Caco-2 (cell line): ENCODE data around the gene PVALEF. TPM values are rescaled to one million over a fixed set of nuclear protein-coding genes. Genes with fewer than 3 reads are reported as not detected.

ENCODE experiments used
- BruUV-seq: library from RNA; stranded (reverse); fragments of 400-500 nt; replicated peaks from 2 replicates; lab custom pipeline; 2021; lab: Mats Ljungman, UMichigan
- CTCF ChIA-PET: fragments of 300-600 bp; sonication (Branson Sonifier 250); formaldehyde crosslinking; loops from one replicate; lab custom pipeline; 2022; ENCODE audit warnings: antibody characterized with exemption; lab: Charles Lee
- POLR2A ChIA-PET: fragments of 300-600 bp; sonication (Branson Sonifier 250); formaldehyde crosslinking; loops from one replicate; lab custom pipeline; 2022; ENCODE audit warnings: antibody characterized with exemption; lab: Charles Lee
- DNase-seq, 2 experiments: peaks; one replicate each; pipeline versions ENCODE4 v3.0.0 to v3.0.0-alpha.2; 2020 to 2022
- H3K27me3 ChIP-seq: replicated peaks from 2 replicates; pipeline ENCODE4 v1.6.0; 2011; ENCODE audit warnings: low read length; ENCODE audit not compliant: control insufficient read depth, insufficient read depth
- H3K36me3 ChIP-seq: 2 replicates; pipeline ENCODE4 v1.5.1; 2011; ENCODE audit warnings: low read length; ENCODE audit not compliant: control insufficient read depth, insufficient read depth
- H3K4me1 ChIP-seq: fragments of 250-450 bp; sonication (Bioruptor Pico); 2 replicates; pipeline ENCODE4 v1.5.1; 2020; ENCODE audit warnings: mild to moderate bottlenecking
- H3K4me3 ChIP-seq: 2 replicates; pipeline ENCODE4 v1.5.1; 2011; ENCODE audit warnings: low read depth, mild to moderate bottlenecking, control low read depth, low read length
- H3K9me3 ChIP-seq: fragments of 250-450 bp; sonication (Bioruptor Pico); 2 replicates; pipeline ENCODE4 v1.5.1; 2020; ENCODE audit warnings: mild to moderate bottlenecking, moderate library complexity
- H3K27ac Mint-ChIP-seq: one replicate; pipeline ENCODE4 v1.8.0; 2022; ENCODE audit warnings: mixed read lengths; ENCODE audit not compliant: unreplicated experiment
- H3K27me3 Mint-ChIP-seq: one replicate; pipeline ENCODE4 v1.8.0; 2022; ENCODE audit warnings: mixed read lengths; ENCODE audit not compliant: insufficient read depth, unreplicated experiment
- H3K36me3 Mint-ChIP-seq: one replicate; pipeline ENCODE4 v1.8.0; 2022; ENCODE audit warnings: mild to moderate bottlenecking, mixed read lengths; ENCODE audit not compliant: insufficient read depth, unreplicated experiment
- H3K4me1 Mint-ChIP-seq: one replicate; pipeline ENCODE4 v1.8.0; 2022; ENCODE audit warnings: low read depth, mixed read lengths; ENCODE audit not compliant: unreplicated experiment
- H3K4me3 Mint-ChIP-seq: one replicate; pipeline ENCODE4 v1.8.0; 2022; ENCODE audit warnings: mild to moderate bottlenecking, moderate library complexity, mixed read lengths; ENCODE audit not compliant: unreplicated experiment
- H3K9me3 Mint-ChIP-seq: one replicate; pipeline ENCODE4 v1.8.0; 2022; ENCODE audit warnings: mixed read lengths; ENCODE audit not compliant: unreplicated experiment
- intact Hi-C: fragments of 100-400 bp; cut with micrococcal nuclease; formaldehyde crosslinking; loops from one replicate; pipeline ENCODE4 v1.10.0; 2022; ENCODE audit not compliant: unreplicated experiment
- total RNA-seq: library from RNA; stranded (reverse); gene quantifications from 2 replicates; pipeline ENCODE4 v1.2.3, GENCODE V29; 2022
- TF ChIP-seq, protein P1 (sequence below), 2 experiments: fragments of 200-600 bp in 1 of 2; IDR thresholded peaks; 1 replicate in 1 of 2; 2 replicates in 1 of 2; pipeline versions ENCODE4 v1.5.1 to v1.8.0; 2011 to 2022; ENCODE audit warnings: antibody characterized with exemption in 1 of 2, control low read depth in 1 of 2, inconsistent platforms in 1 of 2, low read depth in 1 of 2, low read length in 1 of 2, mild to moderate bottlenecking in 1 of 2, moderate library complexity in 1 of 2; ENCODE audit not compliant: insufficient read depth in 1 of 2, severe bottlenecking in 1 of 2, unreplicated experiment in 1 of 2

Gene PVALEF
- total RNA-seq, 1 experiment from 2014 or later: not detected

DNA sequence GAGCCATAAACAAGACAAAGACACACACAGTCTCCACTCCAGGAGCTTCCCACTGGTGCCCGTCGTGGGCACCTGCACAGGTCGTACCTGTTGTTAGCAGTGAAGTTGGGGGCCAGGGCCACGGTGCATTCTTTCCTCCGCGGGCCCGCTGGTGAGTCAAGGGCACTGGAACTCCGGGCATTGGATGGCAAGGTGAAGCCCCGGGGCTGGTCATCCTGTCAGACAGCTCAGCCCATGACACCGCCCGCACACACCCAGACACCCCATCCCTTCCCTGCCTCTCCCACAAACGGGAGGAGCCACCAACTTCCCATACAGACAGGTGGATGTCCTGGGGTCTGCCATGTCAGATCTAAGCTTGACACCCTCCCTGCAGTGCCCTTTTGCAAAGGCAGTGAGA lies 41.4 kb downstream of the PVALEF start:
- H3K27ac Mint-ChIP-seq: no peak overlapping the region
- TF ChIP-seq, protein P1, sequence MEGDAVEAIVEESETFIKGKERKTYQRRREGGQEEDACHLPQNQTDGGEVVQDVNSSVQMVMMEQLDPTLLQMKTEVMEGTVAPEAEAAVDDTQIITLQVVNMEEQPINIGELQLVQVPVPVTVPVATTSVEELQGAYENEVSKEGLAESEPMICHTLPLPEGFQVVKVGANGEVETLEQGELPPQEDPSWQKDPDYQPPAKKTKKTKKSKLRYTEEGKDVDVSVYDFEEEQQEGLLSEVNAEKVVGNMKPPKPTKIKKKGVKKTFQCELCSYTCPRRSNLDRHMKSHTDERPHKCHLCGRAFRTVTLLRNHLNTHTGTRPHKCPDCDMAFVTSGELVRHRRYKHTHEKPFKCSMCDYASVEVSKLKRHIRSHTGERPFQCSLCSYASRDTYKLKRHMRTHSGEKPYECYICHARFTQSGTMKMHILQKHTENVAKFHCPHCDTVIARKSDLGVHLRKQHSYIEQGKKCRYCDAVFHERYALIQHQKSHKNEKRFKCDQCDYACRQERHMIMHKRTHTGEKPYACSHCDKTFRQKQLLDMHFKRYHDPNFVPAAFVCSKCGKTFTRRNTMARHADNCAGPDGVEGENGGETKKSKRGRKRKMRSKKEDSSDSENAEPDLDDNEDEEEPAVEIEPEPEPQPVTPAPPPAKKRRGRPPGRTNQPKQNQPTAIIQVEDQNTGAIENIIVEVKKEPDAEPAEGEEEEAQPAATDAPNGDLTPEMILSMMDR (IDR thresholded peaks at IDR 0.05; ENCODE audit: insufficient read depth in 1 of 2, low read depth in 1 of 2, low read length in 1 of 2, severe bottlenecking in 1 of 2, unreplicated experiment in 1 of 2): no peak
- H3K36me3 ChIP-seq: no peaks in the 10 kb centered on the region
- no peaks in the 10 kb centered on the region for H3K4me1 ChIP-seq
- no peak overlapping the region for H3K4me3 ChIP-seq
- POLR2A ChIA-PET: interaction anchor here (0.7 kb wide), 1 partner anchor 89 kb away, joined by 3 read pairs; no protein-coding TSS in a partner anchor
- H3K27me3 ChIP-seq: no peaks in the 10 kb centered on the region
- intact Hi-C loops: no loop called here
- CTCF ChIA-PET: no interaction called here
- DNase-seq: no peak
- no peaks in the 10 kb centered on the region for H3K27me3 Mint-ChIP-seq
- no TSS peak for BruUV-seq
- no peaks in the 10 kb centered on the region for H3K9me3 ChIP-seq
- no peaks in the 10 kb centered on the region for H3K4me1 Mint-ChIP-seq
- H3K36me3 Mint-ChIP-seq: peaks cover 7% of the 10 kb centered on the region
- H3K4me3 Mint-ChIP-seq: no peak overlapping the region
- H3K9me3 Mint-ChIP-seq: no peaks in the 10 kb centered on the region

DNA sequence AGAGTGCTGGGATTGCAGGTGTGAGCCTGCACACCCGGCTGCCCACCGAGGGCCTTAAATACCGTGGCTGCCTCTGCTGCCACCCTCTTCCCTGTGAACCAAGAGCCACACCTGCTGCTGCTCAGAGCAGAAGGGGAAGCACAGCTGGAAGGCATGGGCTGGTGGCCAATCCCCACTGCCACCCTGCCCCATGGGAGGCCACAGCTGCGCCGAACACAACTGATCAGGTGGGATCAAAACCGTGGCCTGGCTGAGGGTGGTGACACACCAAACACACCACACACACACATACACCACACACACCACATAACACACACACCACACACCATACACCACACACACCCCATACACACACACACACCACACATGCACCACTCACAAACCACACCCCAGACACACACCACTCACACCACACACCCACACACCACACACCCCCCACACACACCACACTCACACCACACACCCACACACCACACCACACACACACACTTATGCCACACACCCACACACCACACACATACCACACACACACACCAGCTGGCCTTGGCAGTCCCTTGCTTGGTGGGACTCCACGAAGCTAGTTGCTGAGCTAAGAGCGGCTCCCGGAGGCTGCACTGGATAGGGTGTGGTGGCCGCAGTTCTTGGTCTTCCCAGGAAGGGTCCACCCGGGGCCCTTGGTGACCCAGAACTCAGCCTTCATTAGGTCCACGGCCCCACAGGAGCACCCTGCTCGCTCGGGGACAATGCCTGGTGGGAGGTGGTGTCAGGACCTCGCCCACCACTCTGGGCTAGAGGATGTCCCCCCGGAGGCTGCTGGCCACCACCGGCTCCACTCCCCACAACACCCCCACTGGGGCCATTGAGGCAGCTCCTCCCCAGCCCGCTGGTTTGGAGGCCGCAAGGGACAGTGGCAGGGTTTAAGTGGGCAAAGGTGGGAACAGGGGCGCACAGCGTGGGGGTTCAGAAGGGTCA lies 42.6 kb downstream of the PVALEF start:
- POLR2A ChIA-PET: interaction anchor here (0.7 kb wide), 1 partner anchor 90 kb away, joined by 3 read pairs; no protein-coding TSS in a partner anchor
- Mint-ChIP-seq H3K27ac (no peak overlapping the region), H3K9me3 (no peaks in the 10 kb centered on the region), H3K4me3 (no peak overlapping the region), H3K36me3 (peaks cover 7% of the 10 kb centered on the region), H3K4me1 (no peaks in the 10 kb centered on the region), H3K27me3 (no peaks in the 10 kb centered on the region)
- no peaks in the 10 kb centered on the region for H3K4me1 ChIP-seq
- no peak overlapping the region for H3K4me3 ChIP-seq
- H3K9me3 ChIP-seq: no peaks in the 10 kb centered on the region
- H3K36me3 ChIP-seq: no peaks in the 10 kb centered on the region
- BruUV-seq: no TSS peak
- DNase-seq: no peak
- no peaks in the 10 kb centered on the region for H3K27me3 ChIP-seq
- TF ChIP-seq, protein P1 (IDR thresholded peaks at IDR 0.05; ENCODE audit: insufficient read depth in 1 of 2, low read depth in 1 of 2, low read length in 1 of 2, severe bottlenecking in 1 of 2, unreplicated experiment in 1 of 2): no peak
- CTCF ChIA-PET: interaction anchor here (0.5 kb wide), 1 partner anchor 276 kb away, joined by 3 read pairs; no protein-coding TSS in a partner anchor
- intact Hi-C loops: no loop called here

DNA sequence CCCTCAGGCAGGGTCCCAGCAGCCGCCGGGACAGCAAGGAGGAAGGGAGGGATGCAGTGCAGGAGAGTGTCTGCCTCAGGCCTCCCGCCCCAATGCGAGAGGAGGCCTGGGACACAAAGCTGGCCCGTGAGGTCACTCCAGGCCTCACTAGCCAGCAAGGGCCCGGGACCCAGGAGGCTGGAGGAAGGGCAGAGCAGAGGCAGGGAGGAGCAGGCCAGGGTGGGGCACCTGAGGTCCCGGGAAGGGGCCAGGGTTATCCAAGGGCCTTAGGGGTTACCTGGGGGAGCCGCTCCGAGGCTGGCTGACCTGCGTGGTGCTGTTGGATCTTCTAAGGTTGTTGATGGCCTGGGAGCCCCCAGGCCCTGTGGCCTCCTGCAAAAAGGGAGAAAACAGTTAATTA lies 43.3 kb downstream of the PVALEF start:
- H3K27ac Mint-ChIP-seq: no peak overlapping the region
- H3K9me3 ChIP-seq: no peaks in the 10 kb centered on the region
- H3K27me3 Mint-ChIP-seq: no peaks in the 10 kb centered on the region
- no TSS peak for BruUV-seq
- no peaks in the 10 kb centered on the region for H3K4me1 ChIP-seq
- no peaks in the 10 kb centered on the region for H3K36me3 ChIP-seq
- H3K36me3 Mint-ChIP-seq: peaks cover 7% of the 10 kb centered on the region
- no peak overlapping the region for H3K4me3 ChIP-seq
- ChIA-PET POLR2A (no interaction called here), CTCF (no interaction called here)
- no peaks in the 10 kb centered on the region for H3K27me3 ChIP-seq
- intact Hi-C loops: no loop called here
- no peaks in the 10 kb centered on the region for H3K4me1 Mint-ChIP-seq
- no peak for DNase-seq
- TF ChIP-seq, protein P1 (IDR thresholded peaks at IDR 0.05; ENCODE audit: insufficient read depth in 1 of 2, low read depth in 1 of 2, low read length in 1 of 2, severe bottlenecking in 1 of 2, unreplicated experiment in 1 of 2): no peak
- H3K4me3 Mint-ChIP-seq: no peak overlapping the region
- H3K9me3 Mint-ChIP-seq: no peaks in the 10 kb centered on the region
